GM23338 (cell line): Measurements from ENCODE around the gene MBOAT1. TPM values are rescaled to one million over a fixed set of nuclear protein-coding genes. Genes with fewer than 3 reads are reported as not detected.

Experiments used
- ATAC-seq: fragments of 200-7000 bp; cut with Tn5 transposase; 3 replicates; pipeline ENCODE4 v1.9.1; 2020
- DNase-seq: peaks from one replicate; pipeline ENCODE4 v3.0.0-alpha.2; 2015; ENCODE audit warnings: low spot score
- H2AFZ ChIP-seq: fragments of 200-600 bp; sonication (generic); 2 replicates; pipeline ENCODE4 v1.8.0; 2016; ENCODE audit warnings: antibody characterized with exemption, mild to moderate bottlenecking, moderate library complexity
- H3F3A ChIP-seq: fragments of 200-600 bp; sonication (generic); replicated peaks from 2 replicates; pipeline ENCODE4 v1.8.0; 2017; ENCODE audit warnings: antibody characterized with exemption, mixed run types, low read depth
- H3K27ac ChIP-seq: fragments of 200-600 bp; sonication (generic); 2 replicates; pipeline ENCODE4 v1.6.1; 2016; ENCODE audit warnings: low read depth
- H3K27me3 ChIP-seq: fragments of 200-600 bp; sonication (generic); 2 replicates; pipeline ENCODE4 v1.8.0; 2016; ENCODE audit warnings: mild to moderate bottlenecking, mixed run types, moderate library complexity; ENCODE audit not compliant: insufficient read depth
- H3K36me3 ChIP-seq: fragments of 200-600 bp; sonication (generic); 2 replicates; pipeline ENCODE4 v1.8.0; 2016; ENCODE audit warnings: mild to moderate bottlenecking; ENCODE audit not compliant: insufficient read depth
- H3K4me1 ChIP-seq: fragments of 200-600 bp; sonication (generic); 2 replicates; pipeline ENCODE4 v1.8.0; 2016; ENCODE audit warnings: mild to moderate bottlenecking, moderate library complexity; ENCODE audit not compliant: insufficient read depth
- H3K4me2 ChIP-seq: fragments of 200-600 bp; sonication (generic); 2 replicates; pipeline ENCODE4 v1.7.1; 2017; ENCODE audit warnings: mixed run types
- H3K4me3 ChIP-seq: fragments of 200-600 bp; sonication (generic); 2 replicates; pipeline ENCODE4 v1.6.1; 2016; ENCODE audit warnings: mixed run types
- H3K79me2 ChIP-seq: fragments of 200-600 bp; sonication (generic); replicated peaks from 2 replicates; pipeline ENCODE4 v1.8.0; 2017; ENCODE audit warnings: mild to moderate bottlenecking; ENCODE audit not compliant: insufficient read depth
- H3K9me2 ChIP-seq: fragments of 200-600 bp; sonication (generic); 2 replicates; pipeline ENCODE4 v1.8.0; 2017; ENCODE audit not compliant: insufficient read depth
- H4K20me1 ChIP-seq: fragments of 200-600 bp; sonication (generic); replicated peaks from 2 replicates; pipeline ENCODE4 v1.8.0; 2017; ENCODE audit warnings: mild to moderate bottlenecking; ENCODE audit not compliant: insufficient read depth
- H3K27ac Mint-ChIP-seq: 2 replicates; pipeline ENCODE4 v1.8.0; 2020; ENCODE audit warnings: inconsistent platforms, mild to moderate bottlenecking, moderate library complexity, mixed read lengths
- H3K27me3 Mint-ChIP-seq: 3 replicates; pipeline ENCODE4 v1.8.0; 2022; ENCODE audit warnings: low read depth, mild to moderate bottlenecking, moderate library complexity, mixed read lengths, inconsistent platforms; ENCODE audit not compliant: insufficient read depth, poor library complexity
- H3K36me3 Mint-ChIP-seq: 3 replicates; pipeline ENCODE4 v1.8.0; 2021; ENCODE audit warnings: low read depth, mild to moderate bottlenecking, inconsistent platforms, moderate library complexity, mixed read lengths
- H3K4me1 Mint-ChIP-seq: 3 replicates; pipeline ENCODE4 v1.8.0; 2020; ENCODE audit warnings: mild to moderate bottlenecking, inconsistent platforms, mixed read lengths
- H3K4me3 Mint-ChIP-seq: 3 replicates; pipeline ENCODE4 v1.8.0; 2021; ENCODE audit warnings: moderate library complexity, mild to moderate bottlenecking, inconsistent platforms, mixed read lengths
- H3K9me3 Mint-ChIP-seq: 3 replicates; pipeline ENCODE4 v1.8.0; 2020; ENCODE audit warnings: moderate library complexity, mild to moderate bottlenecking, inconsistent platforms, mixed read lengths
- CREB1 ChIP-seq: fragments of 250-450 bp; sonication (Bioruptor Pico); IDR thresholded peaks from 2 replicates; pipeline ENCODE4 v1.5.0; 2020; ENCODE audit warnings: low read depth, mild to moderate bottlenecking, moderate library complexity
- CTCF ChIP-seq, 2 experiments: fragments of 200-600 bp in 1 of 2; sonication (generic) in 1 of 2; conservative IDR thresholded peaks; 2 replicates each; pipeline versions ENCODE4 v1.5.1 to v1.6.1; 2016 to 2017; ENCODE audit warnings: antibody characterized with exemption in 2 of 2, low read depth in 2 of 2, mild to moderate bottlenecking in 2 of 2, moderate library complexity in 1 of 2
- ETS1 ChIP-seq: IDR thresholded peaks from 2 replicates; pipeline ENCODE4 v1.6.1; 2016; ENCODE audit warnings: antibody characterized with exemption
- EZH2 ChIP-seq: fragments of 200-600 bp; sonication (generic); IDR thresholded peaks from one replicate; pipeline ENCODE4 v1.8.0; 2017; ENCODE audit warnings: antibody characterized with exemption, mild to moderate bottlenecking, low read depth; ENCODE audit not compliant: unreplicated experiment
- EZH2phosphoT487 ChIP-seq: fragments of 200-600 bp; sonication (generic); IDR thresholded peaks from one replicate; pipeline ENCODE4 v1.8.1; 2018; ENCODE audit warnings: antibody characterized with exemption; ENCODE audit not compliant: unreplicated experiment
- JUNB ChIP-seq: IDR thresholded peaks from one replicate; pipeline ENCODE4 v1.6.1; 2016; ENCODE audit warnings: antibody characterized with exemption; ENCODE audit not compliant: unreplicated experiment
- NANOG ChIP-seq: IDR thresholded peaks from 2 replicates; pipeline ENCODE4 v1.6.1; 2016; ENCODE audit warnings: antibody characterized with exemption, borderline replicate concordance
- POLR2AphosphoS5 ChIP-seq: IDR thresholded peaks from 2 replicates; pipeline ENCODE4 v1.6.1; 2016; ENCODE audit warnings: antibody characterized with exemption, low read depth
- REST ChIP-seq: IDR thresholded peaks from one replicate; pipeline ENCODE4 v1.6.1; 2018; ENCODE audit warnings: antibody characterized with exemption; ENCODE audit not compliant: unreplicated experiment
- STAT1 ChIP-seq: IDR thresholded peaks from one replicate; pipeline ENCODE4 v1.6.1; 2016; ENCODE audit warnings: antibody characterized with exemption; ENCODE audit not compliant: unreplicated experiment
- ZNF114 ChIP-seq: fragments of 250-450 bp; sonication (Bioruptor Pico); IDR thresholded peaks from 2 replicates; pipeline ENCODE4 v1.5.0; 2020; ENCODE audit warnings: mild to moderate bottlenecking, moderate library complexity
- ZNF331 ChIP-seq: fragments of 250-450 bp; sonication (Bioruptor Pico); IDR thresholded peaks from 2 replicates; pipeline ENCODE4 v1.5.0; 2020; ENCODE audit warnings: low read depth, mild to moderate bottlenecking, moderate library complexity
- polyA plus RNA-seq: library from polyadenylated mRNA; unstranded; fragments of >200 nt; fragmentation: Nextera tagmentation; extraction: Ambion mirVana; gene quantifications from 2 replicates; pipeline ENCODE4 v1.2.1, GENCODE V29; 2016
- total RNA-seq: library from RNA; depleted of rRNA; stranded (reverse); fragments of >200 nt; shearing (Covaris generic); gene quantifications from 2 replicates; pipeline ENCODE4 v1.2.3, GENCODE V29; 2014
- TF ChIP-seq, protein P1 (sequence below): fragments of 250-450 bp; sonication (Bioruptor Pico); IDR thresholded peaks from 2 replicates; pipeline ENCODE4 v1.5.0; 2020; ENCODE audit warnings: mild to moderate bottlenecking, moderate library complexity

Gene MBOAT1
- total and polyA plus RNA-seq, 2 experiments from 2014 or later = 3.8 to 18.6 TPM

DNA sequence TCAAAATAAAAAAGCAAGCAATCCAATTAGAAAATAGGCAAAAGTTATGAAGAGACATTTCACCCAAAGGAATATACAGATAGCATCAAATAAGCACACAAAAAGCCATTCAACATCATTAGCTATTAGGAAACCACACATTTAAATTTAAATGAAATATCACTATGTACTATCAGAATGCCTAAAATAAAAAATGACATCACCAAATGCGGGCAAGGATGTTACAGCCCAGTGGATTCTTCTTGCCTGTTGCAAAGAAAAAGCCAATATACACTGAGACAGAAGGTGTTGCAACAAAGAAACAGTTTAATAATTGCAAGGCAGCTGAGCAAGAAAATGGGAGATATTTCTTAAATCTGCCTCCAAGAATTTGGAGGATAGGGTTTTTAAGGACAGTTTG lies 31.0 kb upstream of the MBOAT1 start:
- Histone ChIP-seq H3K4me2 (no peak overlapping the region), H2AFZ (no peak overlapping the region), H4K20me1 (no peaks in the 10 kb centered on the region), H3K79me2 (no peaks in the 10 kb centered on the region), H3K27ac (no peak overlapping the region), H3K4me3 (no peak overlapping the region), H3K27me3 (no peaks in the 10 kb centered on the region), H3F3A (no peaks in the 10 kb centered on the region), H3K9me2 (no peaks in the 10 kb centered on the region), H3K36me3 (no peaks in the 10 kb centered on the region), H3K4me1 (peaks cover 17% of the 10 kb centered on the region)
- peaks cover 3% of the 10 kb centered on the region for H3K27me3 Mint-ChIP-seq
- peaks cover 14% of the 10 kb centered on the region for H3K4me1 Mint-ChIP-seq
- TF ChIP-seq ZNF331 (CRISPR knock-in tag) = no peak
- TF ChIP-seq EZH2phosphoT487 = no peak
- no peak for TF ChIP-seq CTCF (conservative IDR thresholded peaks at IDR 0.05; ENCODE audit: low read depth in 2 of 2)
- no peak for TF ChIP-seq CREB1
- no peak for TF ChIP-seq ETS1
- no peak for TF ChIP-seq NANOG
- no peak for TF ChIP-seq POLR2AphosphoS5
- TF ChIP-seq JUNB = no peak
- TF ChIP-seq, protein P1, sequence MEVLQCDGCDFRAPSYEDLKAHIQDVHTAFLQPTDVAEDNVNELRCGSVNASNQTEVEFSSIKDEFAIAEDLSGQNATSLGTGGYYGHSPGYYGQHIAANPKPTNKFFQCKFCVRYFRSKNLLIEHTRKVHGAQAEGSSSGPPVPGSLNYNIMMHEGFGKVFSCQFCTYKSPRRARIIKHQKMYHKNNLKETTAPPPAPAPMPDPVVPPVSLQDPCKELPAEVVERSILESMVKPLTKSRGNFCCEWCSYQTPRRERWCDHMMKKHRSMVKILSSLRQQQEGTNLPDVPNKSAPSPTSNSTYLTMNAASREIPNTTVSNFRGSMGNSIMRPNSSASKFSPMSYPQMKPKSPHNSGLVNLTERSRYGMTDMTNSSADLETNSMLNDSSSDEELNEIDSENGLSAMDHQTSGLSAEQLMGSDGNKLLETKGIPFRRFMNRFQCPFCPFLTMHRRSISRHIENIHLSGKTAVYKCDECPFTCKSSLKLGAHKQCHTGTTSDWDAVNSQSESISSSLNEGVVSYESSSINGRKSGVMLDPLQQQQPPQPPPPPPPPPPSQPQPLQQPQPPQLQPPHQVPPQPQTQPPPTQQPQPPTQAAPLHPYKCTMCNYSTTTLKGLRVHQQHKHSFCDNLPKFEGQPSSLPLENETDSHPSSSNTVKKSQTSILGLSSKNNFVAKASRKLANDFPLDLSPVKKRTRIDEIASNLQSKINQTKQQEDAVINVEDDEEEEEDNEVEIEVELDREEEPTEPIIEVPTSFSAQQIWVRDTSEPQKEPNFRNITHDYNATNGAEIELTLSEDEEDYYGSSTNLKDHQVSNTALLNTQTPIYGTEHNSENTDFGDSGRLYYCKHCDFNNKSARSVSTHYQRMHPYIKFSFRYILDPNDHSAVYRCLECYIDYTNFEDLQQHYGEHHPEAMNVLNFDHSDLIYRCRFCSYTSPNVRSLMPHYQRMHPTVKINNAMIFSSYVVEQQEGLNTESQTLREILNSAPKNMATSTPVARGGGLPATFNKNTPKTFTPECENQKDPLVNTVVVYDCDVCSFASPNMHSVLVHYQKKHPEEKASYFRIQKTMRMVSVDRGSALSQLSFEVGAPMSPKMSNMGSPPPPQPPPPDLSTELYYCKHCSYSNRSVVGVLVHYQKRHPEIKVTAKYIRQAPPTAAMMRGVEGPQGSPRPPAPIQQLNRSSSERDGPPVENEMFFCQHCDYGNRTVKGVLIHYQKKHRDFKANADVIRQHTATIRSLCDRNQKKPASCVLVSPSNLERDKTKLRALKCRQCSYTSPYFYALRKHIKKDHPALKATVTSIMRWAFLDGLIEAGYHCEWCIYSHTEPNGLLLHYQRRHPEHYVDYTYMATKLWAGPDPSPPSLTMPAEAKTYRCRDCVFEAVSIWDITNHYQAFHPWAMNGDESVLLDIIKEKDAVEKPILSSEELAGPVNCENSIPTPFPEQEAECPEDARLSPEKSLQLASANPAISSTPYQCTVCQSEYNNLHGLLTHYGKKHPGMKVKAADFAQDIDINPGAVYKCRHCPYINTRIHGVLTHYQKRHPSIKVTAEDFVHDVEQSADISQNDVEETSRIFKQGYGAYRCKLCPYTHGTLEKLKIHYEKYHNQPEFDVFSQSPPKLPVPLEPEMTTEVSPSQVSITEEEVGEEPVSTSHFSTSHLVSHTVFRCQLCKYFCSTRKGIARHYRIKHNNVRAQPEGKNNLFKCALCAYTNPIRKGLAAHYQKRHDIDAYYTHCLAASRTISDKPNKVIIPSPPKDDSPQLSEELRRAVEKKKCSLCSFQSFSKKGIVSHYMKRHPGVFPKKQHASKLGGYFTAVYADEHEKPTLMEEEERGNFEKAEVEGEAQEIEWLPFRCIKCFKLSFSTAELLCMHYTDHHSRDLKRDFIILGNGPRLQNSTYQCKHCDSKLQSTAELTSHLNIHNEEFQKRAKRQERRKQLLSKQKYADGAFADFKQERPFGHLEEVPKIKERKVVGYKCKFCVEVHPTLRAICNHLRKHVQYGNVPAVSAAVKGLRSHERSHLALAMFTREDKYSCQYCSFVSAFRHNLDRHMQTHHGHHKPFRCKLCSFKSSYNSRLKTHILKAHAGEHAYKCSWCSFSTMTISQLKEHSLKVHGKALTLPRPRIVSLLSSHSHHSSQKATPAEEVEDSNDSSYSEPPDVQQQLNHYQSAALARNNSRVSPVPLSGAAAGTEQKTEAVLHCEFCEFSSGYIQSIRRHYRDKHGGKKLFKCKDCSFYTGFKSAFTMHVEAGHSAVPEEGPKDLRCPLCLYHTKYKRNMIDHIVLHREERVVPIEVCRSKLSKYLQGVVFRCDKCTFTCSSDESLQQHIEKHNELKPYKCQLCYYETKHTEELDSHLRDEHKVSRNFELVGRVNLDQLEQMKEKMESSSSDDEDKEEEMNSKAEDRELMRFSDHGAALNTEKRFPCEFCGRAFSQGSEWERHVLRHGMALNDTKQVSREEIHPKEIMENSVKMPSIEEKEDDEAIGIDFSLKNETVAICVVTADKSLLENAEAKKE = no peak
- no peak for TF ChIP-seq EZH2
- no peak for TF ChIP-seq ZNF114 (CRISPR knock-in tag)
- no peak for TF ChIP-seq REST
- TF ChIP-seq STAT1 = no peak
- H3K27ac Mint-ChIP-seq = no peak overlapping the region
- H3K36me3 Mint-ChIP-seq = peaks cover 3% of the 10 kb centered on the region; the same call in 2 of the 3 replicates
- DNase-seq = no peak
- H3K9me3 Mint-ChIP-seq = peaks cover 3% of the 10 kb centered on the region; the same call in 2 of the 3 replicates
- H3K4me3 Mint-ChIP-seq = no peak overlapping the region
- no peak for ATAC-seq
